ENCODE measurements around the gene PDXK.
A peak's percentile ranks its signal among the peaks of the same experiment; 100 is the strongest.

PDXK gene

DNA sequence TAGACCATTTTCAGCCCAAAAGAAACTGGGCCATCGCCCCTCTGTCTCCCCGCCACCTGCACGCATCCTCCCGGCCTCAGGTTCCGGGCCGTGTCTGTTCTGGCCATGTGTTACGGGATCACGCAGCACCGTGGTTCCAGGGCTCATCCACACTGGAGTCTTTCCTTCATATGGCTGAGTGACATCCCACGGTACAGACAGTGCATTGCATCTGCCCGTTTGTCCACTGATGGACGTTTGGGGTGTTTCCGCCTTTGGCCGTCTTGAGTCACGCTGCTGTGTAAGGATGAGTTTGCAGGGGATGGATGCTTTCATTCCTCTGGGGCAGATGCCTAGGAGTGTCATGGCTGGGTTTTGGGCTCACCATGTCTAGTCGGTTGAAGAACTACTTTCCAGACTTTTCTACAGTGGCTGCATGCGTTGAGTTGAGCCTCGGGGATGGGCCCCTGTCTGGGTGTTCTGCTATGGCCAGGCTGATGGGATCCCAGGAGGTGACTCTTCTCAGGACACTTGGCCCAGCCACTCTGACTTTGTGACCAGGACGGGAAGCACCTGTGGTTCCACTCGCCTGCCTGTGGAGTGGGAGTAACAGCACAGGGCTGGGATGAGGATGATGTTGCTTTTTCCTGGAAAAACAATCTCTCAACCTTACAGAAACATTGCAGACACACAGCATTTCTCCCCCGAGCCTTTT, 87.2 kb downstream of the PDXK start:
- no peak for DNase-seq (ENCODE audit: low spot score)

DNA sequence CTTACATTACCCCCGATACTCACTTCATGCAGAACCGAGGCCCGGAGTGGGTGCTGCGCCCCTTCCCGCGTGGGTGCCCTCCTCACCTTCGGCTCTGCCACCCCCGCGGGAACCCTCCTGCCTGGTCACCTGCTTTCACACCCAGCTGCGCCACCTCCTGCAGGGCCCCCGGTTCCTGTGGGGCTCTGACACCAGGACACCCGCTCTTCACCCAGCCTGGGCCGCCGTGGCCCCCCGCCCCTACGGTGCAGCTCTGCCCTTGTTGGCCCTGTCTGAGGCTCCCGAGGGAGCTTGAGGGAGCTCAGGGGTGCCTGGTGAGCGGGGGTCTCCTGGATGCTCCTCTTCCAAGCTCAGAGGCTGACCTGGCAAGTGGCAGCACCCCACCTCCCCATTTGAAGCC, 89.4 kb downstream of the PDXK start:
- no peak for DNase-seq (ENCODE audit: low spot score)

GRCh38 chr21:43808832-43809251, 89.9 kb downstream of the PDXK start:
- DNase-seq (ENCODE audit: low spot score), result no peak

DNA sequence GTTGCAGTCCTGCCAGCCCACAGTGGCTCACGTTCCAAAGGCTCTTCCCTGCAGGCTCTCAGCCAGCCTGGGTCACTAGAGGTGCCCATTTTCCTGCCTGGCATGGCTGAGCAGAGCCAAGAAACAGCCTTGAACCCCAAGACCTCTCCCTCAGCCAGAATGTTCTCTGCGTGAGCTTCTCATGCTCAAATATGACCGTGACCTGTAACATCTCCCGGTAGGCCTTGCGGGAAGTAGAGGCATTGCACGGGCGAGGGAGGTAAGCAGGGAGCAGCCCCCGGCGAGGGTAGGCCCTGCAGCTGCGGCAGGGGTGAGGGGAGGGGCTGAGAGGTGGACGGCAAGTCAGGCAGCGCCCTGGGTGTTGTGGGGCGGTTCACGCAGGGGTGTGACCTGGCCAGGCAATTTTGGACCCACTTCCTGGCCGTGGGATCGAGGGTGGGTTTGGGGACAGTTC, 90.4 kb downstream of the PDXK start:
- DNase-seq (ENCODE audit: low spot score), result no peak

DNA sequence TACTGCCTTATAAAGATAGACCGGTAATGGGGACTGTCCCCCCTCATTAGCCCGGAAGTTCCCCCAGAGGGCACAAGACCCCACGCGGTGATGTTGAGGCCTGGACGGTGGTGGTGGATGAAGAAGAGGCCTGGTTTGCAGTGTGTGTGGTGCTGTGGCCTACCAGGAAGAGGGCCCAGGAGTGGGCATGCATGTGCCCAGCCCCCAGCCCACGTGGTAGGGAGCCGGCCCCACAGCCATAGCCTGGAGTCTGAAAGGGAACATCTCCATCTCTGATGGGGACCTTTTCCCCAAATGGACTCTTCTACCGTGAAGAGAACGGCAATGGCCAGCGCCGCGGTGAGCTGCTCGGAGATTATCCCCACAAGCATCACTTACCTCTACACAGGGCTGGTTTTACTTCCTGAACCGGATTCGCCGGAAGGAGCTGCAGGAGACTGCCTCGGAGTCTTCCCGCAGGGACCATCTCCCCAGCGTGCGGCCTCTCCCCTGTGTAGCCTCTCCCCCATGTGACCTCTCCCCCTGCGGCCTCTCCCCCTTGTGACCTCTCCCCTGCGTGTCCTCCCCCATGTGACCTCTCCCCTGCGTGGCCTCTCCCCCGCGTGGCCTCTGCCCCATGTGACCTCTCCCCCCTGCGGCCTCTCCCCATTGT, 91.0 kb downstream of the PDXK start:
- DNase-seq (ENCODE audit: low spot score), result no peak

- DNase-seq (ENCODE audit: low spot score), result peak; percentile 86
These were observed 91.8 kb downstream of the PDXK start for GRCh38 chr21:43810505-43811261.

DNA sequence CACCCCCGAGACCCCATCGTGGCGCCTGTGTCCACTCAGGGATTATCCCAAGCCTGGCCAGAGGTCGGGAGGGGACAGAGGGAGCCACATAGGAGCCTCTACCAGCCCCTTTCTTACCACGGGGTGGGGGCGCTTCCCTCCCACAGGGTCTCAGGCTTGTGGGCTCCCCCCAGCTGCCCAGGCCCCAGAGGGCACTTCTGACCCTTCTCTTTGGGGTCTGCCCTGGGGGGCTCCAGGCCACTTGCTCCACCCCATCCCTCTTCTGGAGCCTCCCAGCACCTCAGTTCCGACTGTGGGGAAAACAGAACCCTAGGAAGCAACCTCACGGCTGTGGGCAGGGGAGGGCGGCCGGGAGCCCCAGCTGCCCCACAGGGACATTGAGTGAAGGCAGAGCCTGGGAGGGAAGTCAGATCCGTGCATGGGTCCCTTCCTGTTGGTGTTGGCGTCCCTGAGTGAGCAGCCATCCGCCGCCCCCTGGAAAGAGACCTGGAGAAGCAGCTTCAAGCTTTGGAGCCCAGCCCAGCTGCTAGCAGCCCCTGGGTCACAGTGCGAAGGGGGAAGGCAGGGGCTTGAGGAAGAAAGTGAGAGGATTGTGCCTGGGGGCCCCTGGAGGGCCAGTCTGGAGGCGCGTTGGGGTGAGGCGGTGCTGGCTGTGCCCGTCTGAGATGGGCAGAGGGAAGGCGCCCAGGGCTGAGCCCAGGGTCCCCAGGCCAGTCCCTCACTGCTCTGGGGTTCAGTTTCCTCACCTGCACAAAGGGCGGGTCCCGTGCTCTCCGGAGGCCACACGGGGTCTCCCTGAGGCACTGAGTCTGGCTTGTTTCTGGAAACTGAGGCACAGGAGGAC, 92.6 kb downstream of the PDXK start:
- DNase-seq (ENCODE audit: low spot score), result no peak
